ENCODE measurements around the gene EIF1AD. TPM values are rescaled to one million over a fixed set of nuclear protein-coding genes. Genes with fewer than 3 reads are reported as not detected.
A peak's percentile ranks its signal among the peaks of the same experiment; 100 is the strongest.

The EIF1AD gene
- total and polyA plus RNA-seq, 4 experiments from 2014 or later, result 15.5 to 65.4 (median 40.2) TPM

DNA sequence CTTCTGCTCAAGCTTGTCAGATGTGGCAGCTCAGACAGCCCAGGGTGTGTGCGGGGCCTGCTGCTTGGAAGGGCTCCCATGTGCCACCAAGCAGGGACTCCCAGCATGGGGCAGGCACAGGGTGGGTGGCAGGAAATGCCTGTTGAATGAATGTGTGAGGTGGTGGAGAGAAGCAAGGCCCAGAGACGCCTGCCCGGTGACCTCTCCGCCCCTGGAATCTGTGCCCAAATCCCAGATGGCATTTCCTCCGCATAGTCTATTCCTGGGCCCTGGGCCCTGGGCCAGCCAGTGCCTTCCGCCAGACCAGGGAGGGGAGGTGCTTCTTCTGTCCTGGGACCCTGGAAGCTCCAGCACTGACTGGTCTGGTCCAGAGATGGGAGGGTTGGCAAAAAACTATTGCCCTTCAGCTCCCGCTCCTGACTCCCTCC is 13.5 kb upstream of the EIF1AD start:
- no peak overlapping the region for H3K4me3 ChIP-seq (ENCODE audit: low read length in 2 of 2)
- Mint-ChIP-seq H3K4me1 (peaks cover 0 to 5% (median 1%) of the 10 kb centered on the region in 4 donors), H3K4me3 (no peak overlapping the region), H3K9me3 (no peaks in the 10 kb centered on the region), H3K36me3 (no peaks in the 10 kb centered on the region), H3K27me3 (peaks cover 5 to 11% of the 10 kb centered on the region in 2 donors), H3K27ac (no peak overlapping the region)
- DNase-seq, result no peak
- POLR2A ChIA-PET (ENCODE audit: partially characterized antibody), result no interaction called here
- H3K27me3 ChIP-seq (ENCODE audit: insufficient read depth, low read length), result peaks cover 13% of the 10 kb centered on the region
- intact Hi-C loops (cut with micrococcal nuclease), result no loop called here
- no peaks in the 10 kb centered on the region for H3K9me3 ChIP-seq (ENCODE audit: control insufficient read depth in 1 of 2, low read length in 2 of 2)
- no peaks in the 10 kb centered on the region for H3K36me3 ChIP-seq (ENCODE audit: insufficient read depth, low read length)
- no peaks in the 10 kb centered on the region for H3K4me1 ChIP-seq (ENCODE audit: insufficient read depth, low read length)
- H3K27ac ChIP-seq (ENCODE audit: low read depth, low read length), result no peak overlapping the region
- CTCF ChIA-PET (ENCODE audit: partially characterized antibody), result no interaction called here

GRCh38 chr11:66014804-66015453 is 13.0 kb upstream of the EIF1AD start:
- H3K4me3 Mint-ChIP-seq, result no peak overlapping the region
- H3K36me3 ChIP-seq (ENCODE audit: insufficient read depth, low read length), result no peaks in the 10 kb centered on the region
- peaks cover 9 to 14% of the 10 kb centered on the region in 2 donors for H3K27me3 Mint-ChIP-seq
- H3K36me3 Mint-ChIP-seq, result no peaks in the 10 kb centered on the region
- no peak overlapping the region for H3K4me3 ChIP-seq (ENCODE audit: low read length in 2 of 2)
- no peaks in the 10 kb centered on the region for H3K4me1 ChIP-seq (ENCODE audit: insufficient read depth, low read length)
- peaks cover 0 to 5% (median 2%) of the 10 kb centered on the region in 4 donors for H3K4me1 Mint-ChIP-seq
- peaks cover 13% of the 10 kb centered on the region for H3K27me3 ChIP-seq (ENCODE audit: insufficient read depth, low read length)
- H3K27ac ChIP-seq (ENCODE audit: low read depth, low read length), result no peak overlapping the region
- H3K9me3 ChIP-seq (ENCODE audit: control insufficient read depth in 1 of 2, low read length in 2 of 2), result no peaks in the 10 kb centered on the region
- intact Hi-C loops (cut with micrococcal nuclease), result no loop called here
- CTCF ChIA-PET (ENCODE audit: partially characterized antibody), result no interaction called here
- POLR2A ChIA-PET (ENCODE audit: partially characterized antibody), result no interaction called here
- peak overlapping the region in 1 of 7 donors; percentile 38 for H3K27ac Mint-ChIP-seq
- H3K9me3 Mint-ChIP-seq, result no peaks in the 10 kb centered on the region
- no peak for DNase-seq

- CTCF ChIA-PET (ENCODE audit: partially characterized antibody), result interaction anchor here (0.6 to 3.7 kb wide), 3 partner anchors 9 to 308 kb away, joined by 3 to 16 read pairs (median 9); no protein-coding TSS in a partner anchor
- H3K27me3 ChIP-seq (ENCODE audit: insufficient read depth, low read length), result peaks cover 13% of the 10 kb centered on the region
- no peak overlapping the region for H3K4me3 ChIP-seq (ENCODE audit: low read length in 2 of 2)
- no peaks in the 10 kb centered on the region for H3K4me1 ChIP-seq (ENCODE audit: insufficient read depth, low read length)
- Mint-ChIP-seq H3K36me3 (no peaks in the 10 kb centered on the region), H3K27me3 (peaks cover 9 to 14% of the 10 kb centered on the region in 2 donors), H3K4me1 (peaks cover 0 to 5% (median 2%) of the 10 kb centered on the region in 4 donors), H3K9me3 (no peaks in the 10 kb centered on the region), H3K27ac (no peak overlapping the region), H3K4me3 (no peak overlapping the region)
- no peaks in the 10 kb centered on the region for H3K36me3 ChIP-seq (ENCODE audit: insufficient read depth, low read length)
- POLR2A ChIA-PET (ENCODE audit: partially characterized antibody), result no interaction called here
- intact Hi-C loops (cut with micrococcal nuclease), result no loop called here
- H3K9me3 ChIP-seq (ENCODE audit: control insufficient read depth in 1 of 2, low read length in 2 of 2), result no peaks in the 10 kb centered on the region
- H3K27ac ChIP-seq (ENCODE audit: low read depth, low read length), result no peak overlapping the region
- no peak for DNase-seq
Observed at GRCh38 chr11:66013762-66014100, 11.8 kb upstream of the EIF1AD start.

DNA sequence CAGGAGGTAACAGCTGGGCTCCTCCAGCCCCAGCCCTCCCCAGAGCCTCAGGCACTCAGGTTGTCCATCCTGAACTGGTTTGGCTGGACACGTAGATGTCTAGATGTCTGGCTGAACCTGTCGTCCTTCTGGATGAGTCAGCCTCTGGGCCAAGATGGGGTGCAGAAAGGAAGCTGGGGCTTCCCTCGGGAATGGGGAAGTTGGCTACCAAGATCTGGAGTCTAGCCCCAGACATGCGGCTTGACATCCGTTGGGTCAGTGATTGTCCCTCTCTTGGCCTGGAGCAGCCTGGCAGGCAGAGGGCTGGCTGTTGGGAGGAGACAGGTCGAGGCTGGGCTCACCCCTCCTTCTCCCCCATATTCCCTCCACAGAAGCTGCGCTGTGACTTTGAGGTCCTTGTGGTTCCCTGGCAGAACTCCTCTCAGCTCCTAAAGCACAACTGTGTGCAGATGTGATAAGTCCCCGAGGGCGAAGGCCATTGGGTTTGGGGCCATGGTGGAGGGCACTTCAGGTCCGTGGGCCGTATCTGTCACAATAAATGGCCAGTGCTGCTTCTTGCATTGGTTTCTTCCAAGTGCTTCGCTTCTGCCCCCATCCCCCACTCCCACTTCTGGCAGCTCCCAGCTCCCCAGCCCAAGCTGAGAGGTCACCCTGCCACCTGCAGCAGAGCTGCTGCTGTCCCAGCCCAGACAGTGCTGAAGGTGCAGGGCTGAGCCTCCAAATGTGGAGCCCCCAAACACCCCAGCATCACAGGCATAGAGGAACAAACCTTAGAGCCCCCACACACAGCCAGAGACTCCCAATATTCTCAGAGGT is 11.2 kb upstream of the EIF1AD start:
- Mint-ChIP-seq H3K4me3 (no peak overlapping the region), H3K27ac (no peak overlapping the region), H3K36me3 (no peaks in the 10 kb centered on the region), H3K4me1 (peaks cover 0 to 5% (median 2%) of the 10 kb centered on the region in 4 donors), H3K9me3 (no peaks in the 10 kb centered on the region), H3K27me3 (peaks cover 9 to 14% of the 10 kb centered on the region in 2 donors)
- intact Hi-C loops (cut with micrococcal nuclease), result no loop called here
- CTCF ChIA-PET (ENCODE audit: partially characterized antibody), result interaction anchor here (0.6 to 3.7 kb wide), 3 partner anchors 10 to 165 kb away, joined by 3 to 16 read pairs (median 9); no protein-coding TSS in a partner anchor
- no peaks in the 10 kb centered on the region for H3K4me1 ChIP-seq (ENCODE audit: insufficient read depth, low read length)
- no peak overlapping the region for H3K27ac ChIP-seq (ENCODE audit: low read depth, low read length)
- POLR2A ChIA-PET (ENCODE audit: partially characterized antibody), result no interaction called here
- H3K36me3 ChIP-seq (ENCODE audit: insufficient read depth, low read length), result no peaks in the 10 kb centered on the region
- H3K27me3 ChIP-seq (ENCODE audit: insufficient read depth, low read length), result peaks cover 13% of the 10 kb centered on the region
- no peak overlapping the region for H3K4me3 ChIP-seq (ENCODE audit: low read length in 2 of 2)
- H3K9me3 ChIP-seq (ENCODE audit: control insufficient read depth in 1 of 2, low read length in 2 of 2), result no peaks in the 10 kb centered on the region
- no peak for DNase-seq

- intact Hi-C loops (cut with micrococcal nuclease), result no loop called here
- no peak overlapping the region for H3K27ac Mint-ChIP-seq
- no peaks in the 10 kb centered on the region for H3K9me3 ChIP-seq (ENCODE audit: control insufficient read depth in 1 of 2, low read length in 2 of 2)
- H3K27ac ChIP-seq (ENCODE audit: low read depth, low read length), result no peak overlapping the region
- H3K4me1 ChIP-seq (ENCODE audit: insufficient read depth, low read length), result no peaks in the 10 kb centered on the region
- no peak overlapping the region for H3K4me3 ChIP-seq (ENCODE audit: low read length in 2 of 2)
- peaks cover 9 to 14% of the 10 kb centered on the region in 2 donors for H3K27me3 Mint-ChIP-seq
- H3K4me1 Mint-ChIP-seq, result peaks cover 0 to 5% (median 3%) of the 10 kb centered on the region in 4 donors
- DNase-seq, result no peak
- ChIA-PET CTCF (ENCODE audit: partially characterized antibody) (interaction anchor here (0.6 to 3.7 kb wide), 3 partner anchors 10 to 164 kb away, joined by 3 to 16 read pairs (median 9); no protein-coding TSS in a partner anchor), POLR2A (ENCODE audit: partially characterized antibody) (interaction anchor here (0.6 kb wide), 1 partner anchor 158 kb away, joined by 3 read pairs; no protein-coding TSS in a partner anchor)
- H3K27me3 ChIP-seq (ENCODE audit: insufficient read depth, low read length), result peaks cover 13% of the 10 kb centered on the region
- peak overlapping the region in 1 of 8 donors; percentile 16 for H3K4me3 Mint-ChIP-seq
- H3K9me3 Mint-ChIP-seq, result no peaks in the 10 kb centered on the region
- no peaks in the 10 kb centered on the region for H3K36me3 ChIP-seq (ENCODE audit: insufficient read depth, low read length)
- no peaks in the 10 kb centered on the region for H3K36me3 Mint-ChIP-seq
Observed at GRCh38 chr11:66012371-66012945, 10.5 kb upstream of the EIF1AD start.

- DNase-seq, result no peak
- Mint-ChIP-seq H3K9me3 (no peaks in the 10 kb centered on the region), H3K4me3 (peak within 1 kb of the TSS in 1 of 8 donors; percentile 16), H3K36me3 (no peaks in the 10 kb centered on the region), H3K4me1 (peaks cover 0 to 5% (median 3%) of the 10 kb centered on the region in 4 donors), H3K27ac (peak within 1 kb of the TSS in 1 of 7 donors; percentile 35), H3K27me3 (peaks cover 9 to 14% of the 10 kb centered on the region in 2 donors)
- intact Hi-C loops (cut with micrococcal nuclease), result no loop called here
- H3K4me3 ChIP-seq (ENCODE audit: low read length in 2 of 2), result no peak within 1 kb of the TSS
- no peaks in the 10 kb centered on the region for H3K4me1 ChIP-seq (ENCODE audit: insufficient read depth, low read length)
- peaks cover 13% of the 10 kb centered on the region for H3K27me3 ChIP-seq (ENCODE audit: insufficient read depth, low read length)
- H3K9me3 ChIP-seq (ENCODE audit: control insufficient read depth in 1 of 2, low read length in 2 of 2), result no peaks in the 10 kb centered on the region
- POLR2A ChIA-PET (ENCODE audit: partially characterized antibody), result interaction anchor here (0.6 kb wide), 1 partner anchor 159 kb away, joined by 3 read pairs; no protein-coding TSS in a partner anchor
- H3K36me3 ChIP-seq (ENCODE audit: insufficient read depth, low read length), result no peaks in the 10 kb centered on the region
- no peak within 1 kb of the TSS for H3K27ac ChIP-seq (ENCODE audit: low read depth, low read length)
- CTCF ChIA-PET (ENCODE audit: partially characterized antibody), result interaction anchor here (2.7 to 3.7 kb wide), 2 partner anchors 11 to 33 kb away, joined by 9 to 16 read pairs; no protein-coding TSS in a partner anchor
Observed at GRCh38 chr11:66011785-66012303, 9.9 kb upstream of the EIF1AD start, which contains the start of gene CST6. CST6 (plus strand) TSS chr11:66012008; CDS start chr11:66012045, 37 bp downstream.
